WTC11 (cell line): ENCODE data around the gene KLF7. TPM values are rescaled to one million over a fixed set of nuclear protein-coding genes. Genes with fewer than 3 reads are reported as not detected.

Source experiments
- ATAC-seq: fragments of 200-7000 bp; cut with Tn5 transposase; 2 replicates; pipeline ENCODE4 v1.10.0; 2021; ENCODE audit warnings: mild to moderate bottlenecking, moderate library complexity
- CTCF ChIA-PET: fragments of 300-600 bp; sonication (Branson Sonifier 250); formaldehyde crosslinking; loops from one replicate; lab custom pipeline; 2021; ENCODE audit warnings: antibody characterized with exemption; lab: Charles Lee
- POLR2A ChIA-PET: fragments of 350-600 bp; sonication (Branson Sonifier 250); formaldehyde crosslinking; loops from one replicate; lab custom pipeline; 2021; ENCODE audit warnings: antibody characterized with exemption; lab: Charles Lee
- DNase-seq: peaks from one replicate; pipeline ENCODE4 v3.0.0; 2021; ENCODE audit warnings: low spot score
- H3K27ac Mint-ChIP-seq: 2 replicates; pipeline ENCODE4 v1.8.0; 2021; ENCODE audit warnings: mixed read lengths
- H3K27me3 Mint-ChIP-seq: 2 replicates; pipeline ENCODE4 v1.8.0; 2021; ENCODE audit warnings: low read depth, mild to moderate bottlenecking, moderate library complexity, mixed read lengths
- H3K36me3 Mint-ChIP-seq: 2 replicates; pipeline ENCODE4 v1.8.0; 2021; ENCODE audit warnings: mixed read lengths
- H3K4me1 Mint-ChIP-seq: 2 replicates; pipeline ENCODE4 v1.8.0; 2022; ENCODE audit warnings: mixed read lengths
- H3K4me3 Mint-ChIP-seq: 2 replicates; pipeline ENCODE4 v1.8.0; 2021; ENCODE audit warnings: mild to moderate bottlenecking, moderate library complexity, mixed read lengths
- H3K9me3 Mint-ChIP-seq: 2 replicates; pipeline ENCODE4 v1.8.0; 2021; ENCODE audit warnings: mixed read lengths
- CBFB ChIP-seq: sonication (generic); formaldehyde crosslinking; IDR thresholded peaks from 2 replicates; pipeline ENCODE4 v1.8.1; 2022; ENCODE audit warnings: mild to moderate bottlenecking, low read depth, missing genetic modification reagents
- CREM ChIP-seq: sonication (generic); formaldehyde crosslinking; IDR thresholded peaks from 2 replicates; pipeline ENCODE4 v1.8.1; 2022; ENCODE audit warnings: mild to moderate bottlenecking, missing genetic modification reagents, moderate library complexity
- ELF4 ChIP-seq: sonication (generic); formaldehyde crosslinking; IDR thresholded peaks from 2 replicates; pipeline ENCODE4 v1.8.1; 2022; ENCODE audit warnings: low read depth, mild to moderate bottlenecking, moderate library complexity, missing genetic modification reagents
- EMX1 ChIP-seq: fragments of 250-450 bp; sonication (Bioruptor Pico); IDR thresholded peaks from 2 replicates; pipeline ENCODE4 v1.8.0; 2021; ENCODE audit warnings: mild to moderate bottlenecking
- ETV6 ChIP-seq: sonication (generic); formaldehyde crosslinking; IDR thresholded peaks from 2 replicates; pipeline ENCODE4 v1.8.1; 2022; ENCODE audit warnings: mild to moderate bottlenecking, missing genetic modification reagents
- HMGXB4 ChIP-seq: sonication (generic); formaldehyde crosslinking; IDR thresholded peaks from 2 replicates; pipeline ENCODE4 v1.8.1; 2023; ENCODE audit warnings: mild to moderate bottlenecking, moderate library complexity, missing genetic modification reagents
- IRF2 ChIP-seq: sonication (generic); formaldehyde crosslinking; IDR thresholded peaks from 2 replicates; pipeline ENCODE4 v1.8.0; 2022; ENCODE audit warnings: low read depth, missing genetic modification reagents, borderline replicate concordance
- JAZF1 ChIP-seq: fragments of 250-450 bp; sonication (Bioruptor Pico); IDR thresholded peaks from 2 replicates; pipeline ENCODE4 v1.9.0; 2021; ENCODE audit warnings: moderate library complexity, mild to moderate bottlenecking, inconsistent platforms
- MAX ChIP-seq: sonication (generic); formaldehyde crosslinking; IDR thresholded peaks from 2 replicates; pipeline ENCODE4 v1.8.0; 2022; ENCODE audit warnings: mild to moderate bottlenecking, missing genetic modification reagents
- NR3C1 ChIP-seq: sonication (generic); formaldehyde crosslinking; conservative IDR thresholded peaks from 2 replicates; pipeline ENCODE4 v1.8.1; 2023; ENCODE audit warnings: low read depth, mild to moderate bottlenecking, missing genetic modification reagents
- SP1 ChIP-seq: sonication (generic); formaldehyde crosslinking; conservative IDR thresholded peaks from 2 replicates; pipeline ENCODE4 v1.8.1; 2022; ENCODE audit warnings: missing genetic modification reagents
- USF1 ChIP-seq: sonication (generic); formaldehyde crosslinking; IDR thresholded peaks from 2 replicates; pipeline ENCODE4 v1.8.0; 2022; ENCODE audit warnings: mild to moderate bottlenecking, missing genetic modification reagents
- ZNF396 ChIP-seq: fragments of 250-450 bp; sonication (Bioruptor Pico); IDR thresholded peaks from 2 replicates; pipeline ENCODE4 v1.8.0; 2021; ENCODE audit warnings: mild to moderate bottlenecking, moderate library complexity, borderline replicate concordance
- total RNA-seq: library from RNA; stranded (reverse); gene quantifications from 3 replicates; pipeline ENCODE4 v1.2.3, GENCODE V29; 2021
- TF ChIP-seq, protein P1 (sequence below): sonication (generic); formaldehyde crosslinking; IDR thresholded peaks from 2 replicates; pipeline ENCODE4 v1.8.1; 2023; ENCODE audit warnings: mild to moderate bottlenecking, missing genetic modification reagents
- TF ChIP-seq, protein P2 (sequence below): sonication (generic); formaldehyde crosslinking; IDR thresholded peaks from 2 replicates; pipeline ENCODE4 v1.8.0; 2023; ENCODE audit warnings: missing genetic modification reagents
- TF ChIP-seq, protein P3 (sequence below): sonication (generic); formaldehyde crosslinking; IDR thresholded peaks from 2 replicates; pipeline ENCODE4 v1.8.1; 2022; ENCODE audit warnings: missing genetic modification reagents, borderline replicate concordance
- TF ChIP-seq, protein P4 (sequence below): sonication (generic); formaldehyde crosslinking; IDR thresholded peaks from 2 replicates; pipeline ENCODE4 v1.8.0; 2022; ENCODE audit warnings: mild to moderate bottlenecking, missing genetic modification reagents

The KLF7 gene
- total RNA-seq, 1 experiment from 2014 or later = 25.4 TPM

GRCh38 chr2:207203056-207203455 is 37.3 kb upstream of the KLF7 start:
- CTCF ChIA-PET = interaction anchor here (0.7 to 1.0 kb wide), 2 partner anchors 270 to 273 kb away, joined by 3 read pairs; no protein-coding TSS in a partner anchor
- no peak for ATAC-seq
- H3K36me3 Mint-ChIP-seq = no peaks in the 10 kb centered on the region

GRCh38 chr2:207202645-207203044 is 36.9 kb upstream of the KLF7 start:
- Mint-ChIP-seq H3K27me3 (no peaks in the 10 kb centered on the region), H3K9me3 (no peaks in the 10 kb centered on the region), H3K27ac (no peak overlapping the region), H3K4me1 (no peaks in the 10 kb centered on the region; the same call in 1 of the 2 replicates), H3K4me3 (no peak overlapping the region), H3K36me3 (no peaks in the 10 kb centered on the region)
- CTCF ChIA-PET = interaction anchor here (0.7 to 1.0 kb wide), 2 partner anchors 271 to 274 kb away, joined by 3 read pairs; no protein-coding TSS in a partner anchor
- TF ChIP-seq ETV6 (0 out of 2 replicates have a peak, but pooled peaks have one; percentile 24), USF1 (CRISPR knock-in tag) (no peak)
- TF ChIP-seq, protein P1, sequence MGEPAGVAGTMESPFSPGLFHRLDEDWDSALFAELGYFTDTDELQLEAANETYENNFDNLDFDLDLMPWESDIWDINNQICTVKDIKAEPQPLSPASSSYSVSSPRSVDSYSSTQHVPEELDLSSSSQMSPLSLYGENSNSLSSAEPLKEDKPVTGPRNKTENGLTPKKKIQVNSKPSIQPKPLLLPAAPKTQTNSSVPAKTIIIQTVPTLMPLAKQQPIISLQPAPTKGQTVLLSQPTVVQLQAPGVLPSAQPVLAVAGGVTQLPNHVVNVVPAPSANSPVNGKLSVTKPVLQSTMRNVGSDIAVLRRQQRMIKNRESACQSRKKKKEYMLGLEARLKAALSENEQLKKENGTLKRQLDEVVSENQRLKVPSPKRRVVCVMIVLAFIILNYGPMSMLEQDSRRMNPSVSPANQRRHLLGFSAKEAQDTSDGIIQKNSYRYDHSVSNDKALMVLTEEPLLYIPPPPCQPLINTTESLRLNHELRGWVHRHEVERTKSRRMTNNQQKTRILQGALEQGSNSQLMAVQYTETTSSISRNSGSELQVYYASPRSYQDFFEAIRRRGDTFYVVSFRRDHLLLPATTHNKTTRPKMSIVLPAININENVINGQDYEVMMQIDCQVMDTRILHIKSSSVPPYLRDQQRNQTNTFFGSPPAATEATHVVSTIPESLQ = no peak
- DNase-seq = peak; percentile 55
- POLR2A ChIA-PET = no interaction called here
- peak; percentile 90 for ATAC-seq

More at GRCh38 chr2:207203056-207203455, 37.3 kb upstream of the KLF7 start:
- POLR2A ChIA-PET = no interaction called here
- no peak for TF ChIP-seq ZNF396 (CRISPR knock-in tag)
- TF ChIP-seq HMGXB4 = no peak
- no peak for TF ChIP-seq CREM
- no peak for TF ChIP-seq ELF4 (CRISPR knock-in tag)
- no peak for TF ChIP-seq MAX (CRISPR knock-in tag)
- TF ChIP-seq EMX1 (CRISPR knock-in tag) = no peak
- no peak for TF ChIP-seq IRF2 (CRISPR knock-in tag)
- no peak for TF ChIP-seq SP1 (CRISPR knock-in tag)
- TF ChIP-seq, protein P2, sequence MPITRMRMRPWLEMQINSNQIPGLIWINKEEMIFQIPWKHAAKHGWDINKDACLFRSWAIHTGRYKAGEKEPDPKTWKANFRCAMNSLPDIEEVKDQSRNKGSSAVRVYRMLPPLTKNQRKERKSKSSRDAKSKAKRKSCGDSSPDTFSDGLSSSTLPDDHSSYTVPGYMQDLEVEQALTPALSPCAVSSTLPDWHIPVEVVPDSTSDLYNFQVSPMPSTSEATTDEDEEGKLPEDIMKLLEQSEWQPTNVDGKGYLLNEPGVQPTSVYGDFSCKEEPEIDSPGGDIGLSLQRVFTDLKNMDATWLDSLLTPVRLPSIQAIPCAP (CRISPR knock-in tag) = no peak
- TF ChIP-seq JAZF1 (CRISPR knock-in tag) = no peak
- TF ChIP-seq, protein P3, sequence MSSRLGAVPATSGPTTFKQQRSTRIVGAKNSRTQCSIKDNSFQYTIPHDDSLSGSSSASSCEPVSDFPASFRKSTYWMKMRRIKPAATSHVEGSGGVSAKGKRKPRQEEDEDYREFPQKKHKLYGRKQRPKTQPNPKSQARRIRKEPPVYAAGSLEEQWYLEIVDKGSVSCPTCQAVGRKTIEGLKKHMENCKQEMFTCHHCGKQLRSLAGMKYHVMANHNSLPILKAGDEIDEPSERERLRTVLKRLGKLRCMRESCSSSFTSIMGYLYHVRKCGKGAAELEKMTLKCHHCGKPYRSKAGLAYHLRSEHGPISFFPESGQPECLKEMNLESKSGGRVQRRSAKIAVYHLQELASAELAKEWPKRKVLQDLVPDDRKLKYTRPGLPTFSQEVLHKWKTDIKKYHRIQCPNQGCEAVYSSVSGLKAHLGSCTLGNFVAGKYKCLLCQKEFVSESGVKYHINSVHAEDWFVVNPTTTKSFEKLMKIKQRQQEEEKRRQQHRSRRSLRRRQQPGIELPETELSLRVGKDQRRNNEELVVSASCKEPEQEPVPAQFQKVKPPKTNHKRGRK = no peak
- no peak for TF ChIP-seq CBFB (CRISPR knock-in tag)
- TF ChIP-seq, protein P4, sequence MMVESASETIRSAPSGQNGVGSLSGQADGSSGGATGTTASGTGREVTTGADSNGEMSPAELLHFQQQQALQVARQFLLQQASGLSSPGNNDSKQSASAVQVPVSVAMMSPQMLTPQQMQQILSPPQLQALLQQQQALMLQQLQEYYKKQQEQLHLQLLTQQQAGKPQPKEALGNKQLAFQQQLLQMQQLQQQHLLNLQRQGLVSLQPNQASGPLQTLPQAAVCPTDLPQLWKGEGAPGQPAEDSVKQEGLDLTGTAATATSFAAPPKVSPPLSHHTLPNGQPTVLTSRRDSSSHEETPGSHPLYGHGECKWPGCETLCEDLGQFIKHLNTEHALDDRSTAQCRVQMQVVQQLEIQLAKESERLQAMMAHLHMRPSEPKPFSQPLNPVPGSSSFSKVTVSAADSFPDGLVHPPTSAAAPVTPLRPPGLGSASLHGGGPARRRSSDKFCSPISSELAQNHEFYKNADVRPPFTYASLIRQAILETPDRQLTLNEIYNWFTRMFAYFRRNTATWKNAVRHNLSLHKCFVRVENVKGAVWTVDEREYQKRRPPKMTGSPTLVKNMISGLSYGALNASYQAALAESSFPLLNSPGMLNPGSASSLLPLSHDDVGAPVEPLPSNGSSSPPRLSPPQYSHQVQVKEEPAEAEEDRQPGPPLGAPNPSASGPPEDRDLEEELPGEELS = no peak
- no peak for TF ChIP-seq NR3C1 (CRISPR knock-in tag)
- H3K4me3 Mint-ChIP-seq = no peak overlapping the region
- H3K9me3 Mint-ChIP-seq = no peaks in the 10 kb centered on the region
- H3K27ac Mint-ChIP-seq = no peak overlapping the region
- DNase-seq = no peak
- no peaks in the 10 kb centered on the region for H3K27me3 Mint-ChIP-seq
- H3K4me1 Mint-ChIP-seq = no peaks in the 10 kb centered on the region; the same call in 1 of the 2 replicates
